Esophagus muscularis mucosa (tissue), 3 donors: Measurements from ENCODE around the gene LRP10.

Experiments used
- CTCF ChIP-seq, 3 experiments: fragments of 200-600 bp in 2 of 3; fragments of 450-650 bp in 1 of 3; sonication (generic) in 2 of 3; IDR thresholded peaks; one replicate each; pipeline ENCODE4 v1.5.1; 2017 to 2019; ENCODE audit warnings: antibody characterized with exemption in 3 of 3, mild to moderate bottlenecking in 2 of 3, moderate library complexity in 1 of 3
- POLR2AphosphoS5 ChIP-seq, 2 donors: sonication (generic); formaldehyde crosslinking; IDR thresholded peaks; one replicate each; pipeline ENCODE4 v1.6.1; 2017; ENCODE audit warnings: antibody characterized with exemption in 2 of 2

- TF ChIP-seq CTCF (IDR thresholded peaks at IDR 0.05) (no peak), POLR2AphosphoS5 (IDR thresholded peaks at IDR 0.05) (no peak)
Observed at GRCh38 chr14:22885975-22886374, 14.4 kb downstream of the LRP10 start.
